Measurements from ENCODE around the gene AIG1. TPM values are rescaled to one million over a fixed set of nuclear protein-coding genes. Genes with fewer than 3 reads are reported as not detected.

AIG1 gene
- total and polyA plus RNA-seq, 2 of the 4 experiments (the other 2 are of a cell fraction) = 21.3 to 27.1 TPM

- ChIA-PET CTCF (interaction anchor here (1.3 to 1.4 kb wide), 2 partner anchors 8 to 15 kb away, joined by 3 read pairs; no protein-coding TSS in a partner anchor), POLR2A (ENCODE audit: unreplicated experiment) (no interaction called here)
- Histone ChIP-seq H3K56ac (ENCODE audit: extremely low read depth, insufficient read depth, low read length) (no peak overlapping the region), H3K9ac (ENCODE audit: low read depth, low read length) (no peak overlapping the region), H3K27me3 (ENCODE audit: control insufficient read depth, insufficient read depth, low read length) (no peaks in the 10 kb centered on the region), H2BK120ac (ENCODE audit: low read depth, low read length) (no peak overlapping the region), H4K8ac (ENCODE audit: low read depth in 2 of 2, low read length in 2 of 2) (no peak overlapping the region), H4K5ac (ENCODE audit: low read depth, low read length) (no peak overlapping the region), H4K91ac (ENCODE audit: insufficient read depth, low read depth, low read length) (no peak overlapping the region), H3K27ac (ENCODE audit: insufficient read depth, low read length) (no peak overlapping the region), H3K4me1 (ENCODE audit: control insufficient read depth, insufficient read depth, low read length) (no peaks in the 10 kb centered on the region), H3K4me3 (ENCODE audit: insufficient read depth, low read depth, low read length) (no peak overlapping the region), H3K36me3 (ENCODE audit: control insufficient read depth, insufficient read depth, low read length) (no peaks in the 10 kb centered on the region), H2BK5ac (ENCODE audit: low read depth, low read length, poor library complexity, severe bottlenecking) (no peak overlapping the region), H3K4ac (ENCODE audit: low read depth, low read length) (no peak overlapping the region), H3K9me3 (ENCODE audit: control insufficient read depth, insufficient read depth, low read length) (no peaks in the 10 kb centered on the region), H2AK9ac (replicated peaks; ENCODE audit: low read depth, low read length, poor library complexity) (no peak overlapping the region), H2AFZ (replicated peaks; ENCODE audit: low read length, poor library complexity) (no peak overlapping the region), H3K79me1 (ENCODE audit: low read depth in 1 of 2, low read length in 2 of 2) (no peaks in the 10 kb centered on the region; a peak in 1 of 4 replicates), H3K23ac (ENCODE audit: low read depth, low read length) (no peak overlapping the region), H4K20me1 (ENCODE audit: insufficient read depth, low read length) (no peaks in the 10 kb centered on the region), H2BK15ac (ENCODE audit: low read depth, low read length) (no peak overlapping the region), H2BK20ac (ENCODE audit: low read depth, low read length) (no peak overlapping the region), H3K14ac (replicated peaks; ENCODE audit: low read depth, low read length) (no peak overlapping the region), H2AK5ac (ENCODE audit: low read depth, low read length) (no peak overlapping the region), H3K4me2 (ENCODE audit: low read depth, low read length) (no peak overlapping the region), H3K9me1 (ENCODE audit: insufficient read depth, low read length) (peaks cover 6% of the 10 kb centered on the region; the same call in 1 of the 2 replicates), H3K18ac (ENCODE audit: low read depth, low read length) (no peak overlapping the region)
- DNase-seq (no peak), ATAC-seq (ENCODE audit: low read depth) (no peak)
- BruUV-seq (replicated peaks) = no TSS peak
- in situ Hi-C loops (cut with MboI; ENCODE audit: low sequenced_read_pairs) (no loop called here), dilution Hi-C loops (cut with HindIII; ENCODE audit: low sequenced_read_pairs, unreplicated experiment) (no loop called here), intact Hi-C loops (cut with micrococcal nuclease) (no loop called here)
- TF ChIP-seq BHLHE40 (IDR thresholded peaks at IDR 0.05; ENCODE audit: low read depth, low read length) (no peak), RAD21 (IDR thresholded peaks at IDR 0.05; ENCODE audit: low read length) (no peak), FOS (IDR thresholded peaks at IDR 0.05; ENCODE audit: low read depth, low read length) (no peak), ELK1 (IDR thresholded peaks at IDR 0.05; ENCODE audit: borderline replicate concordance, low read depth, low read length) (no peak), MAZ (IDR thresholded peaks at IDR 0.05; ENCODE audit: borderline replicate concordance, low read depth, low read length) (no peak), CTCF (conservative IDR thresholded peaks at IDR 0.05; ENCODE audit: low read depth, low read length) (no peak), CHD1 (IDR thresholded peaks at IDR 0.05; ENCODE audit: low read depth, low read length) (no peak), CEBPB (IDR thresholded peaks at IDR 0.05; ENCODE audit: low read depth, low read length) (no peak), POLR2A (IDR thresholded peaks at IDR 0.05; ENCODE audit: low read depth, low read length) (no peak), RFX5 (IDR thresholded peaks at IDR 0.05; ENCODE audit: low read depth, low read length) (no peak), SMC3 (IDR thresholded peaks at IDR 0.05; ENCODE audit: low read depth, low read length) (no peak)
Observed at GRCh38 chr6:143174516-143174915, 113.8 kb downstream of the AIG1 start.
